GM13977 (cell line): ENCODE measurements around the gene ERBIN.
"Not testable (repeated sequence)": the region's sequence is repeated elsewhere in the genome, so short reads cannot be mapped to it uniquely, and the experiment has no call there.

Experiments used
- DNase-seq: peaks from one replicate; pipeline ENCODE4 v3.0.0; 2012; ENCODE audit warnings: low spot score
- CTCF ChIP-seq: IDR thresholded peaks from 2 replicates; pipeline ENCODE4 v1.5.1; 2012; ENCODE audit warnings: mild to moderate bottlenecking, control low read depth; ENCODE audit not compliant: insufficient read depth; ENCODE audit errors: extremely low read depth, missing control alignments
- in situ Hi-C: fragments of 300-500 bp; cut with MboI; formaldehyde crosslinking; loops from one replicate; pipeline ENCODE4 v1.12.0; 2022; ENCODE audit warnings: low sequenced_read_pairs, low pct_unique_long_range_greater_than_20kb, mixed read lengths, inconsistent platforms; ENCODE audit not compliant: unreplicated experiment

The ERBIN gene

GRCh38 chr5:66039296-66039695, 112.9 kb downstream of the ERBIN start:
- no peak for TF ChIP-seq CTCF

GRCh38 chr5:66039701-66040100, 113.3 kb downstream of the ERBIN start:
- no peak for TF ChIP-seq CTCF
- no peak for DNase-seq

More at GRCh38 chr5:66039296-66039695, 112.9 kb downstream of the ERBIN start:
- in situ Hi-C loops, result no loop called here
- no peak for DNase-seq

GRCh38 chr5:66041627-66042026, 115.3 kb downstream of the ERBIN start:
- in situ Hi-C loops, result no loop called here
- no peak for DNase-seq
- TF ChIP-seq CTCF, result no peak

More at GRCh38 chr5:66039701-66040100, 113.3 kb downstream of the ERBIN start:
- in situ Hi-C loops, result no loop called here

- DNase-seq, result no peak
- no peak for TF ChIP-seq CTCF
- in situ Hi-C loops, result no loop called here
Measured at GRCh38 chr5:66057239-66057638, 130.9 kb downstream of the ERBIN start.

- in situ Hi-C loops, DNase-seq: not testable (repeated sequence)
Measured at GRCh38 chr5:66061320-66061719, 134.9 kb downstream of the ERBIN start.

- in situ Hi-C loops, DNase-seq: not testable (repeated sequence)
Measured at GRCh38 chr5:66063061-66063460, 136.7 kb downstream of the ERBIN start.

GRCh38 chr5:66066826-66067225, 140.5 kb downstream of the ERBIN start:
- DNase-seq, result no peak
- in situ Hi-C loops, result no loop called here
- TF ChIP-seq CTCF, result no peak

- in situ Hi-C loops, result no loop called here
- DNase-seq, result no peak
- no peak for TF ChIP-seq CTCF
Measured at GRCh38 chr5:66072031-66072430, 145.7 kb downstream of the ERBIN start.
